Measurements from ENCODE around the gene PPP1R14C.

- TF ChIP-seq CTCF (conservative IDR thresholded peaks at IDR 0.05; ENCODE audit: low read depth, low read length) (no peak), EZH2 (IDR thresholded peaks at IDR 0.05; ENCODE audit: borderline replicate concordance, low read depth, low read length, poor library complexity, severe bottlenecking) (no peak)
Measured at GRCh38 chr6:150142097-150142669, 661 bp upstream of the PPP1R14C start.

Data from A673 (cell line).